Rectal smooth muscle tissue (tissue), 1 donor: ENCODE results near the gene ZNF133.
"Not testable (repeated sequence)": the region's sequence is repeated elsewhere in the genome, so short reads cannot be mapped to it uniquely, and the experiment has no call there.

Experiments
- H3K27ac ChIP-seq: one replicate; pipeline ENCODE4 v1.7.0; 2013; ENCODE audit warnings: low read depth, low read length, inconsistent platforms
- H3K27me3 ChIP-seq: one replicate; pipeline ENCODE4 v1.7.0; 2013; ENCODE audit warnings: low read length; ENCODE audit not compliant: control insufficient read depth, insufficient read depth
- H3K36me3 ChIP-seq: one replicate; pipeline ENCODE4 v1.7.0; 2013; ENCODE audit warnings: low read length; ENCODE audit not compliant: control insufficient read depth, insufficient read depth
- H3K4me1 ChIP-seq: one replicate; pipeline ENCODE4 v1.7.0; 2013; ENCODE audit warnings: low read length; ENCODE audit not compliant: control insufficient read depth, insufficient read depth
- H3K4me3 ChIP-seq: one replicate; pipeline ENCODE4 v1.7.0; 2013; ENCODE audit warnings: low read length
- H3K9ac ChIP-seq: one replicate; pipeline ENCODE4 v1.7.0; 2013; ENCODE audit warnings: low read length

Gene ZNF133

DNA sequence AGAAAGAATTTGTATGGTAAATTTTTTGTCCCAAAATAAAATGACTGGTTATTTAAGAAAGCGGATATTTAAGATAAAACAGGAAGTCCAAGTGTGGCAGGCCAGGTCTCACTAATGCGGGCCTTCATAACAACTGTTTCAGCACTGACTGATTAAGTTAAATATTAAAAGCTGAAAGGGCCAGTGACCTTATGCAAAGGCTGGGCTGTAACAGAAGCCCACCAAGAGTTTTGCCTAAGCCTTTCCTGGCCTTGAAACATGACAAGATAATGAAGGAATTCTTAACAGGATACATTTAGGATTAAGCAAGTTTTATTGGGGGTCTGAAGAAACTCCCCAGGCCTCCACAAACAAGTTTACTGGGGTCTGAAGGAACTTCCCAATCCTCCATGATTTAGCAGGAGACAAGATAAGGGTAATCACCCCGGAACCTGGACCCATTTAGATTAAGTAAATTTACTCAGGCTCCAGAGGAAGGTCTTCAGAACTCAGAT lies 36.3 kb downstream of the ZNF133 start:
- no peak overlapping the region for H3K4me3 ChIP-seq
- no peak overlapping the region for H3K9ac ChIP-seq

DNA sequence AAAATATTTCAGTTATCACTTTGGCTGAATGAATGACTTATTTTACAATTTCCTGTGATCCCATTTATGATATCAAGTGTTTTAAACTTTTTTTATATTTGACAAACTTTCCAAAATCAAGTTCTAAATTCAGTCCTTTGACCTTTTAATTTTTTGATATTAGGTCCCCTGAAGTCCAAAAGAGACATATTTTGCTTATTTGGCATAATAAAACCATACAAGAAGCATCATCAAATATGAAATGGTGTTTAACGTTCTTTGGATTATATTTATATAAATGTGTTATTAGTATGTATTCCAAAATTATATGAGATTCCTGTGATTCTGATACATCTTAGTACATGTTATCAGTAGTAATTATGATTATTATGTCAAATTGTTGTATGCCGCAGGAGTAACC lies 38.7 kb downstream of the ZNF133 start:
- Histone ChIP-seq H3K9ac (no peak overlapping the region), H3K27ac (no peak overlapping the region), H3K27me3 (no peaks in the 10 kb centered on the region), H3K36me3 (no peaks in the 10 kb centered on the region), H3K4me3 (no peak overlapping the region), H3K4me1 (no peaks in the 10 kb centered on the region)

More for the DNA sequence above, 36.3 kb downstream of the ZNF133 start:
- Histone ChIP-seq H3K36me3 (no peaks in the 10 kb centered on the region), H3K27ac (no peak overlapping the region), H3K4me1 (no peaks in the 10 kb centered on the region), H3K27me3 (no peaks in the 10 kb centered on the region)

DNA sequence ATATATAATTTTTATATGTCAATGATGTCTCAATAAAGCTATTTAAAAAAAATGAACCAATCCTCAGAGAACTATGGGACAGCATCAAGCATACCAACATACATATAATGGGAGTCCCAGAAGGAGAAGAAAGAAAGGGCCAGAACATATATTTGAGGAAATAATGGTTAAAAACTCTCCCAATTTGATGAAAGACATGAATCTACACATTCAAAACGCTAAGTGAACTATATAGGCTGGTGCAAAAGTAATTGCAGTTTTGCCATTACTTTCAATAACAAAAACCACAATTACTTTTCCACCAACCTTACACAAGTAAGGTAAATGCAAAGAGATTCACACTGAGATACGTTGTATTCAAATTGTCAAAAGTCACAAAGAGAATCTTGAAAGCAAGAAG lies 43.4 kb downstream of the ZNF133 start:
- Histone ChIP-seq H3K27ac (no peak overlapping the region), H3K27me3 (no peaks in the 10 kb centered on the region), H3K36me3 (no peaks in the 10 kb centered on the region), H3K4me3 (no peak overlapping the region), H3K4me1 (no peaks in the 10 kb centered on the region), H3K9ac (no peak overlapping the region)

DNA sequence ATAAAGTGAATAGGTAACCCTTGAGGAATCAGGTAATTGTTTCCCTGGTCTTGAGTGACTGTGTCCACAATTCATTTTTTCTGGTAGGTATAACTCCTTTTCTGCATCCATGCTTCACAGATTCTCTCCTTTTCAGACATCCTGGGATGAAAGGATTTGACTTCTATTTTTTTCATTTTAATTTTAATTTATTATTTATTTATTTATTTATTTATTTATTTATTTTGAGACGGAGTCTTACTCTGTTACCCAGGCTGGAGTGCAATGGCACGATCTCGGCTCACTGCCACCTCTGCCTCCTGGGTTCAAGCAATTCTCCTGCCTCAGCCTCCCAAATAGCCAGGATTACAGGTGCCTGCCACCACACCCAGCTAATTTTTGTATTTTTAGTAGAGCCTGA lies 61.4 kb downstream of the ZNF133 start:
- not testable (repeated sequence) for H3K9ac ChIP-seq, H3K27me3 ChIP-seq, H3K27ac ChIP-seq, H3K4me1 ChIP-seq, H3K36me3 ChIP-seq, H3K4me3 ChIP-seq

DNA sequence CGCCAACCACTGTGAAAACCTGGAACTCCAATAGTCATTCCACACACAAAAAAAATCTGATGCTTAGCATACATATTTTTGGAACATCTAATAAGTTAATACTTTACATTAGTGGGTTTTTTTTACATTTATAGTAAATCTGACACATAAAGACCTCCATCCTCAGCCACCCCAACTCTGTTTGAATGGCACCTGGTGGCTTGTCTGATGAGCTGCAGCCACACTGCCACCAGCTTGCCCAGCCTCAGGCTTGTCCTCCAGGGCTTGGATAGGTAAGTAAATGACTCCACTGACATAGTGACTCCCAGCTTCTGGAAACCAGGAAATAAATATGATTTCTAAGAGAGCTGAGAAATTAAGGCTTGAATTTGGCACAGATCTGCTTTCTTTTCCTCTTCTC lies 71.5 kb downstream of the ZNF133 start:
- no peaks in the 10 kb centered on the region for H3K36me3 ChIP-seq
- no peak overlapping the region for H3K27ac ChIP-seq
- H3K4me1 ChIP-seq: no peaks in the 10 kb centered on the region

DNA sequence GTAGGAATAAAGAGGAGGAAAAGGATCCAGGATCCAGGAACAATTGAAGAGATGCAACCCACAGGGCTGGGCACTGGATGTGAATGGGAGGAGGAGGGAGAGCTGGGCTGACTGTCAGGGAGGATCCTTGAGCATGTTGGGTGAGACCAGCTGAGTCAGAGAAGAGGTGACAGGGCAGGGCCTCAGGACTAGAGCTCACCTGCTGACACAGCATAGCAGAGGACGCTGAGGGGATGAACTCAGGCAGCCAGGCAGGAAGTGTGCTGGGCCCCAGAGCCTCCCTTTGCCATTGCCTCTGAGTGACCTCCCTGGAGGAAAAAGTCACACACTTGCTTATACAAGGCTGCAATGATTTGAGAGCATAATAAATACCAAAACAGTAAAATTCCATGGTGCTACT lies 72.3 kb downstream of the ZNF133 start:
- Histone ChIP-seq H3K9ac (no peak overlapping the region), H3K4me3 (no peak overlapping the region), H3K36me3 (no peaks in the 10 kb centered on the region), H3K27me3 (no peaks in the 10 kb centered on the region), H3K4me1 (no peaks in the 10 kb centered on the region), H3K27ac (no peak overlapping the region)

More for the DNA sequence above, 71.5 kb downstream of the ZNF133 start:
- Histone ChIP-seq H3K9ac (no peak overlapping the region), H3K27me3 (no peaks in the 10 kb centered on the region), H3K4me3 (no peak overlapping the region)

DNA sequence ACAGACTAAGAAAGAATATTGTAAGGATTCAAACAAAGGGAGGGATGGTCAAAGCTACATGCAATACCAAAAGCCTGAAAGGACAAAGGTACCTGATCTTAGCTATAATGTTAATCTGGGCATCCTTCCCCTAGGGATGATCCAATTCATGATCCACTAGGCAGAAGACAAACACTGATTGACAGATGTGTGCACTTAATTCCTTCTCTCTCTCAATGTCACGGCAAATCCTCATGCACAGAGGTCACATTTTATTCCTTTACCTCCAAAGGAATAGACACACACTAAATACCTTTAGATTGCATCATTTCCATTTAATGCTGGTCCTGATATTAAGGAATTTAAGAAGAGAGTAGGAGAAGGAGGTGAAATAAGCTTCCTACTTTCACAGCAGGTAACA lies 73.4 kb downstream of the ZNF133 start:
- Histone ChIP-seq H3K27ac (no peak overlapping the region), H3K27me3 (no peaks in the 10 kb centered on the region), H3K4me3 (no peak overlapping the region), H3K4me1 (no peaks in the 10 kb centered on the region), H3K9ac (no peak overlapping the region), H3K36me3 (no peaks in the 10 kb centered on the region)

DNA sequence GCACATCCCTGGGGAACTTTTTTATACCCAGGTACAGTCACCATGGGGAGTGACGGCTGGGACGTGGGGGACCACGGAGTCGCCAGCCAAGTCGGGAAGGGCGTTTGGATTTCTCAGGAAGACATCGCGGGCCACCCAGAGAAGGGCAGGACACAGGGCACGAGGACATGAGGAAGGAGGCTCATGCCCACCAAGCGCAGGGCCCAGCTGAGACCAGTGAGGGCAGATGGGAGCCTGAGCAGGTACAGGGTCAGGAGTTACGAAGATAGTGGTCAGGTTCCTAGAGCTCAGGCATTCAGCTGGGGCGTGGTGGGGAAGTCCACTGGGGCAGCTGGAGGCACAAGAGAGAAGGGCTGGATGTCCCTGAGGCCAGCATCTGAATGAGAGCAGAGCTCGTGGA lies 74.6 kb downstream of the ZNF133 start:
- H3K27me3 ChIP-seq: no peaks in the 10 kb centered on the region
- no peak overlapping the region for H3K9ac ChIP-seq
- no peak overlapping the region for H3K27ac ChIP-seq
- H3K36me3 ChIP-seq: no peaks in the 10 kb centered on the region
- H3K4me3 ChIP-seq: no peak overlapping the region
- H3K4me1 ChIP-seq: no peaks in the 10 kb centered on the region

DNA sequence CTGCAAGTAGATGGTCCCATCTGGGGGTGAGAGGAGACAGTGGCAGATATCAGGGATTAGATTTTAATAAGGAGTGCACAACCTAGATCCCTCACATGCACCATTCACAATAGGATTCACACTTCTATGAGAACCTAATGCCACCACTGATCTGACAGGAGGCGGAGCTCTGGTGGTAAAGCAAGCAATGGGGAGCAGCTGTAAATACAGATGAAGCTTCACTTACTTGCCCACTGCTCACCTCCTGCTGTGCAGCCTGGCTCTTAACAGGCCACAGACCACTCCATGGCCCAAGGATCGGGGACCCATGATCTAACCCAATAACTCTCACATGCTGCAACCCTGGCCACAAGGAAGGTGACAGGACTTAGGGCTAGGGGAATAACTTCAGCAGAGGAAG lies 75.4 kb downstream of the ZNF133 start:
- H3K27me3 ChIP-seq: no peaks in the 10 kb centered on the region

DNA sequence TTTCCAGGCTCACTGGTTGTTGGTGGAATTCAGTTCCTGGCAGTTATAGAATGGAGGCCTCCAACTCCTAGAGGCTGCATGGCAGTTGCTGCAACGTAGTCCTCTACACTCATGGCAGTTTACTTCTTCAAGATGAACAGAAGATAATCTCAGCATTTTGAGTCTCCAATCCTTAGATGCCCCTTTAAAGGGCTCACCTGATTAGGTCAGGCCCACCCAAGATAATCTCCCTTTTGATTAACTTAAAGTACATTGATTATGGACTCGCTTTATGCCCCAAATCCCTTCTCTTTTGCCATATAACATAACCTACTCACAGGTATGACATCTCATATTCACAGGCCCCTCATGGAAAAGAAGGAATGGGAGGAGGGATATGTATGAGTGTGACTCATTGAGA lies 76.4 kb downstream of the ZNF133 start:
- H3K27me3 ChIP-seq: no peaks in the 10 kb centered on the region
- H3K9ac ChIP-seq: no peak overlapping the region
- H3K36me3 ChIP-seq: no peaks in the 10 kb centered on the region
- H3K4me3 ChIP-seq: no peak overlapping the region
- H3K27ac ChIP-seq: no peak overlapping the region
- H3K4me1 ChIP-seq: no peaks in the 10 kb centered on the region

More for the DNA sequence above, 75.4 kb downstream of the ZNF133 start:
- H3K9ac ChIP-seq: no peak overlapping the region
- H3K27ac ChIP-seq: no peak overlapping the region
- no peaks in the 10 kb centered on the region for H3K36me3 ChIP-seq
- no peaks in the 10 kb centered on the region for H3K4me1 ChIP-seq
- H3K4me3 ChIP-seq: no peak overlapping the region
